GM13977 (cell line): ENCODE data around the gene ABHD4.
A peak's percentile ranks its signal among the peaks of the same experiment; 100 is the strongest.

Source experiments
- DNase-seq: peaks from one replicate; pipeline ENCODE4 v3.0.0; 2012; ENCODE audit warnings: low spot score
- in situ Hi-C: fragments of 300-500 bp; cut with MboI; formaldehyde crosslinking; loops from one replicate; pipeline ENCODE4 v1.12.0; 2022; ENCODE audit warnings: low sequenced_read_pairs, low pct_unique_long_range_greater_than_20kb, mixed read lengths, inconsistent platforms; ENCODE audit not compliant: unreplicated experiment
- TF ChIP-seq, protein P1 (sequence below): IDR thresholded peaks from 2 replicates; pipeline ENCODE4 v1.5.1; 2012; ENCODE audit warnings: mild to moderate bottlenecking, control low read depth; ENCODE audit not compliant: insufficient read depth; ENCODE audit errors: extremely low read depth, missing control alignments

Gene ABHD4

DNA sequence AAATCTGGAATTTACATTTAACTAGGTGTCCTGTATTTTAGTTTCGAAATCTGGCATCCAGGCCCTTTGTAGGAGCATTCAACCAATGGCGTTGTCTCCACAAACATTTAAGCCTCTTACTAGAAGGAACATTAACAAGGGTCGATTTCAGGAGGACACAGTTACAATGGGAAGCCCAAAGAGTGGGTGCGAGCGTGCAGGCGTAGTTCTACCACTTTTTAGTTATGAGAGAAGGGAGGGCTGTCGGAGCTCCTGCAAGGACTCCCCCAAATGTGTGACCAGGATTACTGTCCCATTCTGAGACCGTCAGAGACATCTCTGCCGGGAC is 365 bp upstream of the ABHD4 start:
- DNase-seq: no peak

GRCh38 chr14:22598896-22599244 is 770 bp downstream of the ABHD4 start:
- peak; percentile 60 for DNase-seq
- TF ChIP-seq, protein P1, sequence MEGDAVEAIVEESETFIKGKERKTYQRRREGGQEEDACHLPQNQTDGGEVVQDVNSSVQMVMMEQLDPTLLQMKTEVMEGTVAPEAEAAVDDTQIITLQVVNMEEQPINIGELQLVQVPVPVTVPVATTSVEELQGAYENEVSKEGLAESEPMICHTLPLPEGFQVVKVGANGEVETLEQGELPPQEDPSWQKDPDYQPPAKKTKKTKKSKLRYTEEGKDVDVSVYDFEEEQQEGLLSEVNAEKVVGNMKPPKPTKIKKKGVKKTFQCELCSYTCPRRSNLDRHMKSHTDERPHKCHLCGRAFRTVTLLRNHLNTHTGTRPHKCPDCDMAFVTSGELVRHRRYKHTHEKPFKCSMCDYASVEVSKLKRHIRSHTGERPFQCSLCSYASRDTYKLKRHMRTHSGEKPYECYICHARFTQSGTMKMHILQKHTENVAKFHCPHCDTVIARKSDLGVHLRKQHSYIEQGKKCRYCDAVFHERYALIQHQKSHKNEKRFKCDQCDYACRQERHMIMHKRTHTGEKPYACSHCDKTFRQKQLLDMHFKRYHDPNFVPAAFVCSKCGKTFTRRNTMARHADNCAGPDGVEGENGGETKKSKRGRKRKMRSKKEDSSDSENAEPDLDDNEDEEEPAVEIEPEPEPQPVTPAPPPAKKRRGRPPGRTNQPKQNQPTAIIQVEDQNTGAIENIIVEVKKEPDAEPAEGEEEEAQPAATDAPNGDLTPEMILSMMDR: peak; percentile 25
- in situ Hi-C loops: loop anchor here (10.0 to 25.0 kb wide), 2 partner anchors 46 to 263 kb away; partner anchors contain the start of genes LRP10 and OR6J1

More for the DNA sequence above, 365 bp upstream of the ABHD4 start:
- in situ Hi-C loops: loop anchor here (10.0 to 25.0 kb wide), 2 partner anchors 47 to 265 kb away; partner anchors contain the start of genes LRP10 and OR6J1
- TF ChIP-seq, protein P1: no peak

DNA sequence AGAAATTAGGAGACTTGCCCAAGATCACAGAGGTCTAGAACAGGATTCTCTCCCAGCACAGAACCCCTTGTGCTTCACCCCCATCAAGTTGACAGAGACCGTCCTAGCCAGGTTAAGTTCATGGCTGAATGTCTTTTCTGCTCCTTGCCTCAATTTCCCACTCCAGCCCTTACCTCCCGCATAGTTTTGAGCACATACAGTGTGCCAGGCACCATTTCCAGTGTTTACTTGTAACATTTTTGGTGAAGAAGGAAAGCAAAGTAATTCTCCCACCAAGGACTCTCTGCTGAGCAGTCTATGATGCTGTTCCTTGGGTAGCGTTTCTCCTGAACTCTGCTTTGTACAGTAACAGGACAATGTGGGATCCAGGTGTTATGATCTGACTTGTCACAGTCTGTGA is 1.2 kb downstream of the ABHD4 start:
- in situ Hi-C loops: loop anchor here (10.0 to 25.0 kb wide), 2 partner anchors 45 to 263 kb away; partner anchors contain the start of genes LRP10 and OR6J1
- TF ChIP-seq, protein P1: no peak
- DNase-seq: no peak

DNA sequence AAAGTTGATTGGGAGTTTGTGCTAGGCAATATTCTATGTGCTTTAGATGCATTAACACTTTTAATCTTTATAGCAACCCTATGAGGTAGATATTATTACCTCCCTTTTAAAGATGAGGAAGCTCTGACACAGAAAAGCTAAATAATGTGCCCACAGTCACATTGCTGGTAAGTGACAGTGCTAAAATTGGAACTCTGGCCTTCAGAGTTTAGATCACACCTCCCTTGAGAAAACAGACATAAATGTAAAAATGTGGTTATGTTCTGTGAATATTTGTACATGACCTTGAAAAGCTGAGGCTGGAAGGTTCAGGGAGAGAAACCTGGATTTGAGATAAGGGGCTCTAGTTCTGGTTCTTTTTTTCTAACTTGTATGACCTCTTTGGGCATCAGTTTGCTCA is 1.9 kb downstream of the ABHD4 start:
- no peak for DNase-seq
- TF ChIP-seq, protein P1: no peak
- in situ Hi-C loops: no loop called here

DNA sequence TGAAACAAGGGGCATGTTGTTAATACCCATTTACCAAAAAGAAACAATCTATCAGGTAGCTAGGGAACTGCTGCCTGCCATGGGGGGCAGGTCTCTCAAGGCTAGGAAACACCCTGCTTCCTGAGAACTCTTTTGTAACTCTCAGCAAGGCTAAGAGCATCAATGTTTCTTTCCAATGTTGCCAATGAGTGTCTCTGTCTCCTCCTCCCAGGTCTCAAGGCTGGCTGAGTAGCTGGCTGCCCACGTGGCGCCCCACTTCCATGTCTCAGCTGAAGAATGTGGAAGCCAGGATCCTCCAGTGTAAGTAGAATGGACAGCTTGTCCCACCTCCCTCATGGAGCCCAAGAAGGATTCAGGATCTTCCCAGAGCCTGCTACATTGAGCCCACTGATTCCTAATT is 3.4 kb downstream of the ABHD4 start:
- TF ChIP-seq, protein P1: no peak
- no peak for DNase-seq
- in situ Hi-C loops: no loop called here

DNA sequence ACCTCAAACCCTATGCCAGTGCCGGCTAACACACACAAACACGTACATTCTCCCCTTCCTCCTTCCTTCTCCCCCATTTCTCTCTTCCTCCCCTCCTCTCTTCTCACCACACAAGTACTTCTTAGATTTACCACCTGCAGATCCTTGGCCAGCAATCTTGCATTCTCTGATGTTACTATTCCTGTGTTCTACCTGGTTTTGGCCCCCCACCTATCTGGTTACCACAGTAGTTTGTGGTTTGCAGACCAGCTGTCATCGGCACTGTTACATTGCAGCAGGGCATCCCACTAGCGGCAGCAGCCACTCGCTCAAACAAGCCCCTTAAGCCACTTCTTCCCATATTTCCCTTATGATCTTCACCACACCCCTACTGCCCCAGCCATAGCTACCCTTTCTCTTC is 3.9 kb downstream of the ABHD4 start:
- DNase-seq: no peak
- TF ChIP-seq, protein P1: no peak
- in situ Hi-C loops: no loop called here

- in situ Hi-C loops: no loop called here
- TF ChIP-seq, protein P1: no peak
- no peak for DNase-seq
Observed at GRCh38 chr14:22602862-22603261, 4.8 kb downstream of the ABHD4 start.
